ENCODE data around the gene NPEPL1. TPM values are rescaled to one million over a fixed set of nuclear protein-coding genes. Genes with fewer than 3 reads are reported as not detected.
"Not testable (repeated sequence)": the region's sequence is repeated elsewhere in the genome, so short reads cannot be mapped to it uniquely, and the experiment has no call there.

NPEPL1 gene, protein sequence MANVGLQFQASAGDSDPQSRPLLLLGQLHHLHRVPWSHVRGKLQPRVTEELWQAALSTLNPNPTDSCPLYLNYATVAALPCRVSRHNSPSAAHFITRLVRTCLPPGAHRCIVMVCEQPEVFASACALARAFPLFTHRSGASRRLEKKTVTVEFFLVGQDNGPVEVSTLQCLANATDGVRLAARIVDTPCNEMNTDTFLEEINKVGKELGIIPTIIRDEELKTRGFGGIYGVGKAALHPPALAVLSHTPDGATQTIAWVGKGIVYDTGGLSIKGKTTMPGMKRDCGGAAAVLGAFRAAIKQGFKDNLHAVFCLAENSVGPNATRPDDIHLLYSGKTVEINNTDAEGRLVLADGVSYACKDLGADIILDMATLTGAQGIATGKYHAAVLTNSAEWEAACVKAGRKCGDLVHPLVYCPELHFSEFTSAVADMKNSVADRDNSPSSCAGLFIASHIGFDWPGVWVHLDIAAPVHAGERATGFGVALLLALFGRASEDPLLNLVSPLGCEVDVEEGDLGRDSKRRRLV
- 10 to 100 TPM; 14.3 to 14.5 TPM for total RNA-seq

GRCh38 chr20:58692579-58693225 lies at the start of gene NPEPL1:
Gene NPEPL1, plus strand, starts transcription at chr20:58692800. Its CDS starts 101 bp downstream, at chr20:58692901.
- no peaks in the 10 kb centered on the region for H3K9me3 Mint-ChIP-seq
- H3K4me3 Mint-ChIP-seq = peak within 1 kb of the TSS; percentile 72
- peaks cover 9% of the 10 kb centered on the region for H3K4me1 Mint-ChIP-seq (ENCODE audit: low read depth)
- DNase-seq = peak; percentile 64
- intact Hi-C loops (cut with micrococcal nuclease) = loop anchor here (1.0 to 5.0 kb wide), 2 partner anchors 42 to 455 kb away; no protein-coding TSS in a partner anchor
- peak within 1 kb of the TSS; percentile 52 for H3K27ac Mint-ChIP-seq
- no peaks in the 10 kb centered on the region for H3K27me3 Mint-ChIP-seq (ENCODE audit: low read depth)
- peaks cover 4% of the 10 kb centered on the region for H3K36me3 Mint-ChIP-seq (ENCODE audit: low read depth)
- CTCF ChIA-PET = interaction anchor here (0.6 to 1.4 kb wide), 4 partner anchors 35 to 182 kb away, joined by 3 to 9 read pairs (median 3); partner anchors contain the start of gene STX16

- intact Hi-C loops (cut with micrococcal nuclease); H3K9me3 Mint-ChIP-seq; H3K4me3 Mint-ChIP-seq; H3K4me1 Mint-ChIP-seq (ENCODE audit: low read depth); H3K27ac Mint-ChIP-seq; CTCF ChIA-PET; H3K36me3 Mint-ChIP-seq (ENCODE audit: low read depth); DNase-seq; H3K27me3 Mint-ChIP-seq (ENCODE audit: low read depth): not testable (repeated sequence)
Measured at GRCh38 chr20:58642896-58643295, 49.7 kb upstream of the NPEPL1 start.

GRCh38 chr20:58645412-58645968 lies 47.1 kb upstream of the NPEPL1 start:
- no peak overlapping the region for H3K4me3 Mint-ChIP-seq
- intact Hi-C loops (cut with micrococcal nuclease) = no loop called here
- H3K9me3 Mint-ChIP-seq = no peaks in the 10 kb centered on the region
- no peaks in the 10 kb centered on the region for H3K4me1 Mint-ChIP-seq (ENCODE audit: low read depth)
- DNase-seq = no peak
- CTCF ChIA-PET = interaction anchor here (0.6 kb wide), 2 partner anchors 248 to 278 kb away, joined by 3 to 4 read pairs; no protein-coding TSS in a partner anchor
- H3K27me3 Mint-ChIP-seq (ENCODE audit: low read depth) = no peaks in the 10 kb centered on the region
- no peaks in the 10 kb centered on the region for H3K36me3 Mint-ChIP-seq (ENCODE audit: low read depth)
- H3K27ac Mint-ChIP-seq = no peak overlapping the region

DNA sequence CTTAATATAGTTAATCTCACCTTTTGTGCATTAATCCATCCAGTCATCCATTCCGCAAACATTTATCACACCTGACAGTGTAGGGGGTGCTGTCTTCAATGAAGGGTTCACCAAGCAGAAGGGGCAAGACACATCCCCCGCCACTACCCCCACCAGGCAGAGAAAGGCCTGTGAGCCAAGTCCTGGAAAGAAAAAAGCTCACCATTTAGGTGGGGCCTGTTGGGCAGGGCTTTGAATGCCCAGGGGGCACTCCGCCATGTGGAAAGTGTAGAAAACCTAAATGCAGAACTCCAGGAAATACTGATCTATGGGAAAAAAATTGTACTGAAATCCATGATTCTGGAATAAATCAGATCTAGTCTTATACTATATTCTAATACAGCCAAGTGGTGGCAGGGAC lies 46.3 kb upstream of the NPEPL1 start:
- Mint-ChIP-seq H3K4me1 (ENCODE audit: low read depth) (no peaks in the 10 kb centered on the region), H3K27ac (no peak overlapping the region), H3K27me3 (ENCODE audit: low read depth) (no peaks in the 10 kb centered on the region), H3K9me3 (no peaks in the 10 kb centered on the region), H3K4me3 (no peak overlapping the region), H3K36me3 (ENCODE audit: low read depth) (peaks cover 3% of the 10 kb centered on the region)
- CTCF ChIA-PET = no interaction called here
- no peak for DNase-seq
- intact Hi-C loops (cut with micrococcal nuclease) = no loop called here

DNA sequence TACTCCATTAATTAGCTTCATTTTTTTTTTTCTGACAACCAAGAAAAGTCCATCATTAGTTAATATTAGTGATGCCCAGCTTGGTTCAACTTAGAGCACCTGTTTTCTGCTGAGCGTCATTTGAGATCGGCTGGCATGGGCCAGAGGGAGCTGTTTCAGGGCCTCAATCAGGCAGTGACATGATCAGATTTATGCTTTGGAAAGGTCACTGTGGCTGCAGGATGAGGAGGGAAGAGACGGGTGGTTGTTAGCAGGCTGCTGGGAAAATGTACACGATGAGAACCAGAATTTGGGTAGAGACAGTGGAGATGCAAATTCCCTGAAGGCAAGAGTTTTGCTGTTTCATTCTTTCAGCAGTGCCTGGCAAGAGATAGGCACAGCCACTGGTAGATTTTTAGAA lies 45.9 kb upstream of the NPEPL1 start:
- Mint-ChIP-seq H3K27ac (no peak overlapping the region), H3K4me1 (ENCODE audit: low read depth) (no peaks in the 10 kb centered on the region), H3K4me3 (no peak overlapping the region), H3K36me3 (ENCODE audit: low read depth) (peaks cover 7% of the 10 kb centered on the region), H3K9me3 (no peaks in the 10 kb centered on the region), H3K27me3 (ENCODE audit: low read depth) (no peaks in the 10 kb centered on the region)
- intact Hi-C loops (cut with micrococcal nuclease) = no loop called here
- no peak for DNase-seq
- CTCF ChIA-PET = interaction anchor here (0.6 to 1.6 kb wide), 3 partner anchors 16 to 212 kb away, joined by 3 to 4 read pairs (median 3); no protein-coding TSS in a partner anchor

DNA sequence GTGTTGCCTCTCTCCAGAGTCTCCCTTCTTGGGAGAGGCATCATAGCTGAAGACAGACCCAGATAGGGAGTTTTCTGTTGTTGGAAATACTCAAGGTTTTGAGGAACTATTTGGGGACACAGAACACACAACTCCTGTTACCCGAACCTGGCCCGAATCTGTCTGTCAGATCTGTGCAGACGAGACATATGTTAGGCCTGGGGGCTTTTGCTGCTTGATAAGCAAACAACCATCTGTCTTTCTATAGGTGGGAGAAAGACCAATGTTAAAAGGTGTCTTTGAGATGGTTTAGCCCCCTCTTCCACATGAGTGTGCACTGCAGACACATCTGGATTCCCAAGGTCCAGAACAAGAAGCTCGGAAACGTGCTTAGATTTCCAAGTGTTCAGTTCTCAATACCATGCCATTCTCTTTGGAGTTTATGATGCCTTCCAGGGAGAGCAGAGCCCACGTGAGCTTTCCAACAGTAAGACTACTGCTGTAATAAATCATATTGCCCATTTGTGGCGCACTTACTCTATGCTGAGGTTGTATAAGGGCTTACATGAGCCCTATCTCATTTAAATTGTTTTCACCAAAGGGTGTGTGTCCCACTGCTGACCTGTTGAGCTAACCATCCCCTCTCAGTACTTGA lies 45.3 kb upstream of the NPEPL1 start:
- CTCF ChIA-PET = interaction anchor here (0.6 to 1.6 kb wide), 3 partner anchors 16 to 212 kb away, joined by 3 to 4 read pairs (median 3); no protein-coding TSS in a partner anchor
- no peak for DNase-seq
- Mint-ChIP-seq H3K9me3 (no peaks in the 10 kb centered on the region), H3K36me3 (ENCODE audit: low read depth) (peaks cover 12% of the 10 kb centered on the region), H3K27ac (no peak overlapping the region), H3K4me3 (no peak overlapping the region), H3K4me1 (ENCODE audit: low read depth) (no peaks in the 10 kb centered on the region), H3K27me3 (ENCODE audit: low read depth) (no peaks in the 10 kb centered on the region)
- intact Hi-C loops (cut with micrococcal nuclease) = no loop called here

GRCh38 chr20:58647796-58648501 lies 44.7 kb upstream of the NPEPL1 start:
- Mint-ChIP-seq H3K4me1 (ENCODE audit: low read depth) (no peaks in the 10 kb centered on the region), H3K36me3 (ENCODE audit: low read depth) (peaks cover 17% of the 10 kb centered on the region), H3K27me3 (ENCODE audit: low read depth) (no peaks in the 10 kb centered on the region), H3K27ac (no peak overlapping the region), H3K4me3 (no peak overlapping the region), H3K9me3 (no peaks in the 10 kb centered on the region)
- CTCF ChIA-PET = interaction anchor here (0.6 to 1.6 kb wide), 5 partner anchors 17 to 423 kb away, joined by 3 to 5 read pairs (median 4); no protein-coding TSS in a partner anchor
- intact Hi-C loops (cut with micrococcal nuclease) = no loop called here
- DNase-seq = no peak

DNA sequence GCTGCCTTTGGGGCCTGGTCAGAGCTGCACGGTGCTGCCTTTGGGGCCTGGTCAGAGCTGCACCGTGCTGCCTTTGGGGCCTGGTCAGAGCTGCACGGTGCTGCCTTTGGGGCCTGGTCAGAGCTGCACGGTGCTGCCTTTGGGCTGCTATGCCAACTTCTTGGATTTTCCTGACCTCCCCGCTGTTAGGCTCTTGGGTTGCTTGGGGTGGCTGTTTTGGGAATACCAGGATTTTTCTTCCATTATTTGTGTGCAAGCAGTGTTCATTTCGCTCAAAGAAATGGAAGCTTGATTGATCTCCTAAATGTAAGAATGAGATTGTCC lies 44.1 kb upstream of the NPEPL1 start:
- peaks cover 21% of the 10 kb centered on the region for H3K36me3 Mint-ChIP-seq (ENCODE audit: low read depth)
- intact Hi-C loops (cut with micrococcal nuclease); H3K27me3 Mint-ChIP-seq (ENCODE audit: low read depth); DNase-seq; H3K4me1 Mint-ChIP-seq (ENCODE audit: low read depth); H3K4me3 Mint-ChIP-seq; H3K27ac Mint-ChIP-seq; H3K9me3 Mint-ChIP-seq: not testable (repeated sequence)
- CTCF ChIA-PET = interaction anchor here (0.6 to 0.7 kb wide), 3 partner anchors 48 to 422 kb away, joined by 3 to 5 read pairs (median 4); no protein-coding TSS in a partner anchor

GRCh38 chr20:58649288-58650180 lies 43.1 kb upstream of the NPEPL1 start:
- H3K4me3 Mint-ChIP-seq = peak overlapping the region; percentile 60
- CTCF ChIA-PET = interaction anchor here (0.7 to 3.8 kb wide), 3 partner anchors 10 to 190 kb away, joined by 3 to 31 read pairs (median 4); no protein-coding TSS in a partner anchor
- peaks cover 6% of the 10 kb centered on the region for H3K4me1 Mint-ChIP-seq (ENCODE audit: low read depth)
- H3K27ac Mint-ChIP-seq = no peak overlapping the region
- intact Hi-C loops (cut with micrococcal nuclease) = loop anchor here (1.0 to 10.0 kb wide), 13 partner anchors 15 to 1252 kb away; partner anchors contain the start of genes GNAS, NELFCD, NPEPL1 and PMEPA1
- peak; percentile 40 for DNase-seq
- H3K27me3 Mint-ChIP-seq (ENCODE audit: low read depth) = no peaks in the 10 kb centered on the region
- no peaks in the 10 kb centered on the region for H3K9me3 Mint-ChIP-seq
- H3K36me3 Mint-ChIP-seq (ENCODE audit: low read depth) = peaks cover 21% of the 10 kb centered on the region

DNA sequence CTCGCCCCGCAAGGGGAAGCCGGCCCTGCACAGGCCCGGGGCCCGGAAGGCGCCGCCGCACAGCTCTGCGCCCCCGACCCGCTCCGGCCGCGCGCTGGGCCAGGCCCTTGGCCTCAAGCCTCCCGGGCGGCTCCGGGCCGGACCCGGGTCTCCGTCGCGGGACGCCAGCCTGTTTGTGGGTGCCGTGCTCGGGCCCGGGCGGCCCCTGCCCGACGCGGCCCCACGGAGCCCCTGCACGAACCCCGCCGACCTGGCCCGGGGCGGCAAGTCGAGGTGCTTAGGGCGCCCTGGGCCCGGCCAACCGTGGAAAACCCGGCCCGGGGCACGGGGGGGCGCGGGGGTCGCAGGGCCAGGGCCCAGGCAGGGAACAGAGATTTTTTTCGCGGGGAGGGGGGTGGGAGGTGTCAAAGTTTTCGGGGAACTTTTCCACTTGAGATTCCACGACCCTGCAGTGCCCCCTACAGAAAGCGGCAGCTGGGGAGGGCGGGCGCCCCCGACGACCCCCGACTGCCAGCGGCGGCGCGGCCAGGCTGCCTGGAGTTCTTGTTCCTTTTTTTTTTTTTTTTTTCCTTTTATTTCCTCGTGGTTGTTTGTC lies 42.3 kb upstream of the NPEPL1 start:
- Mint-ChIP-seq H3K4me1 (ENCODE audit: low read depth) (peaks cover 10% of the 10 kb centered on the region), H3K27me3 (ENCODE audit: low read depth) (no peaks in the 10 kb centered on the region), H3K4me3 (peak overlapping the region; percentile 95), H3K36me3 (ENCODE audit: low read depth) (peaks cover 21% of the 10 kb centered on the region), H3K9me3 (no peaks in the 10 kb centered on the region), H3K27ac (peak overlapping the region; percentile 99)
- CTCF ChIA-PET = interaction anchor here (0.6 to 3.8 kb wide), 10 partner anchors 8 to 420 kb away, joined by 3 to 31 read pairs (median 4); no protein-coding TSS in a partner anchor
- DNase-seq = no peak
- intact Hi-C loops (cut with micrococcal nuclease) = loop anchor here (1.0 to 10.0 kb wide), 13 partner anchors 16 to 1253 kb away; partner anchors contain the start of genes GNAS, NELFCD, NPEPL1 and PMEPA1

Measured in activated naive CD4-positive, alpha-beta T cell treated with anti-CD3 and anti-CD28 coated beads for 36 hours (primary cell).